K562 (cell line): ENCODE data around the gene RAB17. TPM values are rescaled to one million over a fixed set of nuclear protein-coding genes. Genes with fewer than 3 reads are reported as not detected.

Experiments
- ATAC-seq: fragments of 200-7000 bp; cut with Tn5 transposase; 3 replicates; pipeline ENCODE4 v1.9.1; 2020; ENCODE audit warnings: moderate library complexity
- BruUV-seq: library from RNA; stranded (reverse); fragments of 400-500 nt; replicated peaks from 2 replicates; lab custom pipeline; 2021; lab: Mats Ljungman, UMichigan
- CTCF ChIA-PET: fragments of 300-600 bp; formaldehyde crosslinking; extraction: SDS; loops from one replicate; lab custom pipeline; 2021; ENCODE audit warnings: low intra/inter-chr PET ratio; lab: Yijun Ruan, JAX
- POLR2A ChIA-PET: fragments of 300-600, 350-650 bp; sonication (Branson Sonifier 250); formaldehyde crosslinking; extraction: SDS; loops from one replicate; lab custom pipeline; 2021; ENCODE audit warnings: antibody characterized with exemption, inconsistent platforms; lab: Yijun Ruan, JAX
- DNase-seq, 4 experiments: peaks; one replicate each; pipeline versions ENCODE4 v3.0.0 to v3.0.0-alpha.2; 2011 to 2018; ENCODE audit warnings: low spot score in 3 of 4, mixed read lengths in 3 of 4; ENCODE audit errors: extremely low read depth in 1 of 4
- FAIRE-seq: peaks from 2 replicates; lab custom pipeline; 2011; peaks lifted over from hg19 to GRCh38; lab: Jason Lieb, UNC
- H2AFZ ChIP-seq: 2 replicates; pipeline ENCODE4 v1.6.0; 2011; ENCODE audit warnings: low read depth, low read length, control low read depth, inconsistent platforms
- H3K27ac ChIP-seq: fragments of 200-600 bp; 3 replicates; pipeline ENCODE4 v1.8.0; 2011; ENCODE audit warnings: low read depth, mild to moderate bottlenecking, control low read depth, inconsistent platforms, low read length, moderate library complexity, mixed read lengths; ENCODE audit errors: extremely low read depth
- H3K27me3 ChIP-seq, 2 experiments: fragments of 300-600 bp in 1 of 2; 2 replicates in 1 of 2; 3 replicates in 1 of 2; pipeline versions ENCODE4 v1.6.0 to v1.8.0; 2011; ENCODE audit warnings: inconsistent platforms in 2 of 2, low read length in 2 of 2, mild to moderate bottlenecking in 1 of 2, mixed read lengths in 1 of 2, moderate library complexity in 1 of 2; ENCODE audit not compliant: control insufficient read depth in 2 of 2, insufficient read depth in 2 of 2
- H3K36me3 ChIP-seq: fragments of 300-600 bp; 3 replicates; pipeline ENCODE4 v1.8.0; 2011; ENCODE audit warnings: mild to moderate bottlenecking, low read length, inconsistent platforms; ENCODE audit not compliant: control insufficient read depth, insufficient read depth
- H3K4me1 ChIP-seq, 2 experiments: fragments of 200-600 bp in 1 of 2; replicated peaks in 1 of 2; 2 replicates in 1 of 2; 3 replicates in 1 of 2; pipeline versions ENCODE4 v1.5.1 to v1.8.0; 2011; ENCODE audit warnings: inconsistent platforms in 2 of 2, low read length in 2 of 2, mild to moderate bottlenecking in 1 of 2, mixed read lengths in 1 of 2, moderate library complexity in 1 of 2; ENCODE audit not compliant: control insufficient read depth in 2 of 2, insufficient read depth in 2 of 2
- H3K4me2 ChIP-seq: 2 replicates; pipeline ENCODE4 v1.6.1; 2011; ENCODE audit warnings: low read length, control low read depth, inconsistent platforms, mixed read lengths; ENCODE audit not compliant: insufficient read depth
- H3K4me3 ChIP-seq: fragments of 200-600 bp; sonication (generic), shearing (Covaris generic); 2 replicates; pipeline ENCODE4 v1.5.1; 2016; ENCODE audit warnings: control low read depth, inconsistent platforms
- H3K79me2 ChIP-seq: fragments of 200-600 bp; 3 replicates; pipeline ENCODE4 v1.8.0; 2011; ENCODE audit warnings: low read length, inconsistent platforms; ENCODE audit not compliant: control insufficient read depth, insufficient read depth
- H3K9ac ChIP-seq, 2 experiments: 2 replicates each; pipeline versions ENCODE4 v1.6.0 to v1.6.1; 2011; ENCODE audit warnings: low read depth in 2 of 2, low read length in 2 of 2, control low read depth in 1 of 2, inconsistent platforms in 1 of 2, mild to moderate bottlenecking in 1 of 2, mixed read lengths in 1 of 2; ENCODE audit not compliant: insufficient read depth in 1 of 2
- H3K9me1 ChIP-seq: one replicate; pipeline ENCODE4 v1.6.0; 2011; ENCODE audit warnings: inconsistent platforms, mild to moderate bottlenecking, low read length, moderate library complexity; ENCODE audit not compliant: control insufficient read depth, insufficient read depth
- H3K9me3 ChIP-seq: replicated peaks from 2 replicates; pipeline ENCODE4 v1.5.1; 2011; ENCODE audit warnings: low read depth, low read length, inconsistent platforms; ENCODE audit not compliant: control insufficient read depth, insufficient read depth
- H4K20me1 ChIP-seq: replicated peaks from 2 replicates; pipeline ENCODE4 v1.6.1; 2011; ENCODE audit warnings: low read length, inconsistent platforms, mixed read lengths; ENCODE audit not compliant: control insufficient read depth, insufficient read depth
- CCAR2 ChIP-seq: fragments of 200-400 bp; formaldehyde crosslinking; IDR thresholded peaks from 2 replicates; pipeline ENCODE4 v1.6.1; 2017; ENCODE audit warnings: mild to moderate bottlenecking, low read depth, low read length
- CEBPG ChIP-seq, 3 experiments: fragments of 200-800 bp in 1 of 3; sonication (Bioruptor generic) in 1 of 3; sonication (generic) in 1 of 3; formaldehyde crosslinking in 1 of 3; IDR thresholded peaks in 2 of 3; conservative IDR thresholded peaks in 1 of 3; 2 replicates each; pipeline versions ENCODE4 v1.6.1 to v1.8.0; 2016 to 2022; ENCODE audit warnings: missing compliant biosample characterization in 2 of 3, missing genetic modification characterization in 2 of 3, mild to moderate bottlenecking in 1 of 3, missing genetic modification reagents in 1 of 3
- RFX5 ChIP-seq: IDR thresholded peaks from 2 replicates; pipeline ENCODE4 v1.6.1; 2011; ENCODE audit warnings: low read depth, mild to moderate bottlenecking, improper control_type of control experiment, low read length
- RHOXF2B ChIP-seq: fragments of 250-450 bp; sonication (Bioruptor Pico); conservative IDR thresholded peaks from 2 replicates; pipeline ENCODE4 v1.5.1; 2021
- SRSF7 ChIP-seq: fragments of 200-400 bp; formaldehyde crosslinking; optimal IDR thresholded peaks from 2 replicates; pipeline ENCODE3; 2017; ENCODE audit warnings: mild to moderate bottlenecking, low read depth, low read length
- TRIM28 ChIP-seq: fragments of 450-650 bp; IDR thresholded peaks from 2 replicates; pipeline ENCODE4 v1.6.1; 2017
- ZEB2 ChIP-seq: fragments of 450-650 bp; IDR thresholded peaks from 2 replicates; pipeline ENCODE4 v1.6.1; 2016
- ZFP36 ChIP-seq: fragments of 150-350 bp; IDR thresholded peaks from 2 replicates; pipeline ENCODE4 v1.6.1; 2018; ENCODE audit warnings: low read length, low read depth; ENCODE audit not compliant: partially characterized antibody
- ZNF41 ChIP-seq: fragments of 250-450 bp; sonication (Bioruptor Pico); conservative IDR thresholded peaks from 2 replicates; pipeline ENCODE4 v1.4.0; 2020; ENCODE audit warnings: mild to moderate bottlenecking
- ZNF431 ChIP-seq: sonication (generic); formaldehyde crosslinking; IDR thresholded peaks from 2 replicates; pipeline ENCODE4 v1.8.0; 2022; ENCODE audit warnings: mild to moderate bottlenecking, missing genetic modification reagents
- ZNF75A ChIP-seq: fragments of 450-650 bp; formaldehyde crosslinking; IDR thresholded peaks from 2 replicates; pipeline ENCODE4 v1.4.0; 2020; ENCODE audit warnings: mild to moderate bottlenecking
- WGBS: fragments of 100-300 bp; shearing (Covaris generic); methylation state at CpG from one replicate; pipeline ENCODE4 v1.1.6; 2016; ENCODE audit warnings: low coverage, mixed read lengths; ENCODE audit not compliant: insufficient coverage; ENCODE audit errors: missing lambda C conversion rate; 5-methylcytosine and 5-hydroxymethylcytosine counted together
- in situ Hi-C: fragments of 300-500 bp; cut with MboI; formaldehyde crosslinking; loops from 4 replicates; pipeline ENCODE4 v1.15.0; 2018; ENCODE audit warnings: inconsistent platforms, mixed read lengths
- intact Hi-C: fragments of 100-400 bp; cut with micrococcal nuclease; formaldehyde crosslinking; loops from 2 replicates; pipeline ENCODE4 v1.14.2; 2022
- polyA plus RNA-seq, 8 experiments: library from polyadenylated mRNA; depleted of rRNA in 4 of 8; stranded (reverse) in 5 of 8; unstranded in 3 of 8; fragments of >200 nt; fragmentation: Nextera tagmentation in 2 of 8; fragmentation: Illumina TruSeq in 1 of 8; extraction: Ambion mirVana in 2 of 8; extraction: Trizol in 1 of 8; gene quantifications; 2 replicates each; pipeline versions ENCODE4 v1.2.1 to v1.2.3, GENCODE V29; 2011 to 2014; ENCODE audit warnings: inconsistent platforms in 1 of 8, missing spikeins in 1 of 8
- total RNA-seq, 7 experiments: library from RNA; depleted of rRNA in 6 of 7; stranded (reverse); fragments of >200 nt in 6 of 7; fragmentation: Illumina TruSeq in 2 of 7; extraction: Trizol in 2 of 7; gene quantifications; 2 replicates each; pipeline versions ENCODE4 v1.2.1 to v1.2.3, GENCODE V29; 2011 to 2021; ENCODE audit warnings: low replicate concordance in 1 of 7
- TF ChIP-seq, protein P1 (sequence below): sonication (generic); formaldehyde crosslinking; IDR thresholded peaks from 2 replicates; pipeline ENCODE4 v1.8.1; 2023; ENCODE audit warnings: mild to moderate bottlenecking, missing genetic modification reagents
- TF ChIP-seq, protein P2 (sequence below): sonication (generic); formaldehyde crosslinking; IDR thresholded peaks from 2 replicates; pipeline ENCODE4 v1.8.1; 2023; ENCODE audit warnings: mild to moderate bottlenecking, missing genetic modification reagents

RAB17 gene
- total and polyA plus RNA-seq, 9 of the 15 experiments (the other 6 are each of a cell fraction or from before 2014, with no cell fraction given) = 0.13 TPM; not detected in 8

DNA sequence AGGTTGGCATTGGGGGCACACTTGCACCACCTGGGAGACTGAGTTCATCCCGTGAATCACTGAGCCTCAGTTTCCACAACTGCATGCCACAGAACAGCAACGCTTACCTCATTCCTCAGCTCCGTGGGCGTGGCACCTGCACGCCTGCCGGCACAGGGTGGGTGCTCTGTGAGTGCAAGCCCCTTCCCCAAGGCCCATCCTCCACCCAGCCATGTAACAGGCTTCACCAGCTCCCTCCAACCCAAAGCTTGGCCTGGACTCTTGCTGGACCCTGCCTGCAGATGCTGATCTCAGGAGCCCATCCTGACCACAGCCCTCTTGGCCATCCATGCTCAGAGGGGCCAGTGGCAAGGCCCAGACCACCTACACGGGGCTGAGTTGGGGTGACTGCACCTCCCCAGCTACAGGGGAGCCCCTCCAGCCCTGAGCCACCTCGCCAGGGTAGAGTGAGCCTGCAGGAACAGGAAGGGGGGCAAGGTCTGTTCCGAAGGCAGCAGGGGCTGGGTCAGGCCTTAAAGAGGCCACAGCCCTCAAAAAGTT lies 22.3 kb downstream of the RAB17 start:
- H3K9ac ChIP-seq = no peak overlapping the region
- no TSS peak for BruUV-seq
- ATAC-seq (no peak), FAIRE-seq (no peak), DNase-seq (no peak)
- H3K9me1 ChIP-seq = no peaks in the 10 kb centered on the region
- no peaks in the 10 kb centered on the region for H3K79me2 ChIP-seq
- CTCF ChIA-PET = interaction anchor here (0.5 kb wide), 1 partner anchor 514 kb away, joined by 7 read pairs; no protein-coding TSS in a partner anchor
- H3K27ac ChIP-seq = no peak overlapping the region
- H3K27me3 ChIP-seq = peaks cover 1 to 29% of the 10 kb centered on the region in 2 experiments; a peak in 4 of 5 replicates
- no peaks in the 10 kb centered on the region for H3K36me3 ChIP-seq
- H3K4me3 ChIP-seq = no peak overlapping the region
- no peak overlapping the region for H3K4me2 ChIP-seq
- 7% methylated on average over 7 of the region's 9 CpGs for WGBS
- POLR2A ChIA-PET = interaction anchor here (0.6 kb wide), 1 partner anchor 14 kb away, joined by 3 read pairs; no protein-coding TSS in a partner anchor
- in situ Hi-C loops (loop anchor here (10.0 kb wide), 1 partner anchor 443 kb away; no protein-coding TSS in a partner anchor), intact Hi-C loops (no loop called here)
- no peaks in the 10 kb centered on the region for H4K20me1 ChIP-seq
- TF ChIP-seq RFX5 = no peak
- TF ChIP-seq CEBPG (CRISPR knock-in tag; IDR thresholded peaks at IDR 0.05) = no peak
- TF ChIP-seq CEBPG (tag; conservative IDR thresholded peaks at IDR 0.05 in 1 of 2, IDR thresholded peaks at IDR 0.05 in 1 of 2) = no peak
- TF ChIP-seq, protein P1, sequence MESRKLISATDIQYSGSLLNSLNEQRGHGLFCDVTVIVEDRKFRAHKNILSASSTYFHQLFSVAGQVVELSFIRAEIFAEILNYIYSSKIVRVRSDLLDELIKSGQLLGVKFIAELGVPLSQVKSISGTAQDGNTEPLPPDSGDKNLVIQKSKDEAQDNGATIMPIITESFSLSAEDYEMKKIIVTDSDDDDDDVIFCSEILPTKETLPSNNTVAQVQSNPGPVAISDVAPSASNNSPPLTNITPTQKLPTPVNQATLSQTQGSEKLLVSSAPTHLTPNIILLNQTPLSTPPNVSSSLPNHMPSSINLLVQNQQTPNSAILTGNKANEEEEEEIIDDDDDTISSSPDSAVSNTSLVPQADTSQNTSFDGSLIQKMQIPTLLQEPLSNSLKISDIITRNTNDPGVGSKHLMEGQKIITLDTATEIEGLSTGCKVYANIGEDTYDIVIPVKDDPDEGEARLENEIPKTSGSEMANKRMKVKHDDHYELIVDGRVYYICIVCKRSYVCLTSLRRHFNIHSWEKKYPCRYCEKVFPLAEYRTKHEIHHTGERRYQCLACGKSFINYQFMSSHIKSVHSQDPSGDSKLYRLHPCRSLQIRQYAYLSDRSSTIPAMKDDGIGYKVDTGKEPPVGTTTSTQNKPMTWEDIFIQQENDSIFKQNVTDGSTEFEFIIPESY = no peak
- TF ChIP-seq TRIM28 = no peak
- TF ChIP-seq ZEB2 = no peak
- TF ChIP-seq ZNF41 (CRISPR knock-in tag) = no peak
- no peak for TF ChIP-seq ZNF431 (CRISPR knock-in tag)
- TF ChIP-seq ZFP36 = no peak
- no peak for TF ChIP-seq SRSF7
- TF ChIP-seq ZNF75A (CRISPR knock-in tag) = no peak
- no peak for TF ChIP-seq CCAR2
- TF ChIP-seq RHOXF2B (CRISPR knock-in tag) = no peak
- TF ChIP-seq, protein P2, sequence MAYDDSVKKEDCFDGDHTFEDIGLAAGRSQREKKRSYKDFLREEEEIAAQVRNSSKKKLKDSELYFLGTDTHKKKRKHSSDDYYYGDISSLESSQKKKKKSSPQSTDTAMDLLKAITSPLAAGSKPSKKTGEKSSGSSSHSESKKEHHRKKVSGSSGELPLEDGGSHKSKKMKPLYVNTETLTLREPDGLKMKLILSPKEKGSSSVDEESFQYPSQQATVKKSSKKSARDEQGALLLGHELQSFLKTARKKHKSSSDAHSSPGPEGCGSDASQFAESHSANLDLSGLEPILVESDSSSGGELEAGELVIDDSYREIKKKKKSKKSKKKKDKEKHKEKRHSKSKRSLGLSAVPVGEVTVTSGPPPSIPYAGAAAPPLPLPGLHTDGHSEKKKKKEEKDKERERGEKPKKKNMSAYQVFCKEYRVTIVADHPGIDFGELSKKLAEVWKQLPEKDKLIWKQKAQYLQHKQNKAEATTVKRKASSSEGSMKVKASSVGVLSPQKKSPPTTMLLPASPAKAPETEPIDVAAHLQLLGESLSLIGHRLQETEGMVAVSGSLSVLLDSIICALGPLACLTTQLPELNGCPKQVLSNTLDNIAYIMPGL (CRISPR knock-in tag) = no peak
- H2AFZ ChIP-seq = no peak overlapping the region
- peaks cover 0 to 3% of the 10 kb centered on the region in 2 experiments; a peak in 2 of 5 replicates for H3K4me1 ChIP-seq
- H3K9me3 ChIP-seq = no peaks in the 10 kb centered on the region; the same call in 1 of the 2 replicates
